GM19240 (cell line): Measurements from ENCODE around the gene SLC41A3.

ENCODE experiments used
- DNase-seq: peaks from one replicate; pipeline ENCODE4 v3.0.0; 2011; ENCODE audit warnings: low spot score; ENCODE audit not compliant: insufficient read length

The SLC41A3 gene

GRCh38 chr3:126026761-126027160, 57.2 kb downstream of the SLC41A3 start:
- DNase-seq, result no peak

DNA sequence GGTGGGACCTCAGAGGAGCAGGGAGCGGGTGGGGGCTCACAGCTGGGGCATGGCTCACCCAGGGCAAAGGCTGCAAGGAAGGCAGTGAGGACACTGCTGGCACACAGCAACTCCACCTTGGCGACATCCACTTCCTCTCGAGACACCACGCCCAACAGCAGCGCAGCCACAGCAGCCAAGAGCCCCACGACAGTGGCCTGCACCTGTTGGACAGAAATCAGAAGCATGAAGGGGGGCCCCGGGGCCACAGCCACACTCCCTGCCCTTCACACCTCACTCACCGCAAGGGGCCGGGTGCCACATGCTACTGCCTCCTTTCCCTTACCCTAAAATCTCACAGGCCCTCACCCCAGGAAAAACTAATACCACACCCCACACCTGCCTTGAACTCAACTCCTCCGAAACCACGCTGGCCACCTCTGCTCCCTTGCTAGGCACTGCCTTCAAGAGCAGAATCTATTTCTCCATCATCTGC, 57.6 kb downstream of the SLC41A3 start:
- DNase-seq, result no peak

- no peak for DNase-seq
Measured at GRCh38 chr3:126025862-126026261, 58.1 kb downstream of the SLC41A3 start.

GRCh38 chr3:126025116-126025729, 58.7 kb downstream of the SLC41A3 start:
- no peak for DNase-seq

DNA sequence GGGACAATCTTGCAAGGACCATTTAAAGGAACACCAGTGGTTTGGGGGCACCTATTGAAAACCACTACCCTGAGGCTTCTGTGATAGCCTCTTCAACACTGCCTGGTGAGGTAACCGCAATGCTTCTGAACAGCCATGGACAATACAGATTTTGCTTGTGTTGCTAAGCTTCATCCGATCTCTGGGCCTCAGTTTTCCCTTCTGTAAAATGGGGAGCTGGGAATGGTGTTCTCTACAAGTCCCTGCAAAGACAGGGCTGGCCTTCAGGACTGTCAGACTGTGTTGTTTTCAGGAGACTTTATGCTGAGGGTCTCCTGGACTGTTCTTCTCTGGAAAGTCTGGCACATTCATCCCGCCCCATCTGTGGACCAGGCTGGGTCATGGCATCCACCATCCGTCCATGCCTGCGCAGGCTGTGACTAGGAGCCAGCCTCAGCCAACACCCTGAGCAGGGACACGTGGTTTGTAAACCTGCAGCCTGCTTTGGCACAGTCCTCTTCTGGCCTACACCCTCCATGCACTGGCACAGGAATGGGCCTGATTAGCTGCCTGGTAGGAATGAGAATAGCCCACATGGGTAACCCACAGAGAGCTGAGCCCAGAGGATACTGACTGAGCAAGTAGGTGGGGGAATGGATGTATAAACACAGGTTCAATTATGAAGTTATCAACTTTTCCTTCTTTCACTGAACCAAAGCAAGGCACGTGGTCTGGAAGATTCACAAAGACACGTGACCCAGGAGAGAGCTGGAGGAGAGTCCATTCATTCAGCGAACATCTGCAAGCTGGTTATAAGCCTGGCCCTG, 59.7 kb downstream of the SLC41A3 start:
- no peak for DNase-seq

DNA sequence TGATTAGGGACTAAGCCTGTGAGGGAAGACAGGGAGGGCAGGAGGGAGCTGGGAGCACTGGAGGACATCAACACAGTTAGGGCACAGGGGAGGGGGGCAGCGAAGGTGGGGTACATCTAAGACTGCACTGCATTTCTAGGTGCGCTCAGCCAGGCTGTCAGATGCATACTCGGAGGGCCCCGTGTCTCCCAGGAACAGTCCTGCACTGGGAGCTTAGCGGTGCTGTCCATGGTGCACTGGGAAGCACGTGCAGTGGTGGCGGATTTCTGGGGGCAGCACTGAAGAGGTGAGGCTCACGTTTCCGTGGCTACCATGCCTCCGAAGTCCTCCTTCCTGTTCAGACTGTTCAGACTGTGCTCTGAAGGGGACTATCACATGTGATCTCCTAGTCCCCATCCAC, 60.5 kb downstream of the SLC41A3 start:
- no peak for DNase-seq

GRCh38 chr3:126022741-126023359, 61.1 kb downstream of the SLC41A3 start:
- no peak for DNase-seq

DNA sequence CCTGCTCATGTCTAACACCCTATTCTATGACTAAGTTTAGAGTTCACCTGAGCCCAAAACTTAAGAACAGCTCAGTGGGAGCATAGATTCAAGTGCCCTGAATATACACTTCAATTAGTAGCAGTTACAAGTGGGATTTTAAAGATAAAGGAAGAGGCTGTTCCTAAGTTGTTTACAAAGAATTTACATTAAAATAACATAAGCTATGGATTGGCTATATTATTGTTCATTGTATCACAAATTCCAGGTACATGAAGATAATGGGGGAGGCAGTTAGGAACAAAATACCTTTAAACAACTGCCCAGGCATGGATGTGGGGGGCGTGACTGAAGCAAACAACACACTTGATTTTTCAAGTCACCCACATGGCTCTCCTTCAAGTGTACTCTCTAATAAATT, 62.2 kb downstream of the SLC41A3 start:
- no peak for DNase-seq

DNA sequence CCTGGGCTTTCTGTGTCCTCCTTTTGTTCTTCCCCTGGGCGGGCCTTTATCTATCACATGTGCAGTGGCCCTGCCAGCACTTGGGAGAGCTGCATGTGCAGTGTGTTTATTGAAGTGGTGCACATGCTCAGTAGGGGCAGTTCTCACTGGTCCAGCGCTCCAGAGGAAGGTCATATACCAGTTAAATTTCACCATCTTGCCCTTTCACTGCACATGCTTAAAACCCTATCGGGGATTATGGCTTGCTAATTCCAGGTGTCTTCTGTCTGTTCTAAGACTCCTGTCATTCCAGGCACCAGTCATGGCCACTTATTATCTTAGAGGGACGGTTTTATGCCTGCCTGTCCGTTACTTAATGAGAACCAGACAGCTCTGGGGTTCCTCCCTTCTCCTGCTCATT, 62.7 kb downstream of the SLC41A3 start:
- no peak for DNase-seq

DNA sequence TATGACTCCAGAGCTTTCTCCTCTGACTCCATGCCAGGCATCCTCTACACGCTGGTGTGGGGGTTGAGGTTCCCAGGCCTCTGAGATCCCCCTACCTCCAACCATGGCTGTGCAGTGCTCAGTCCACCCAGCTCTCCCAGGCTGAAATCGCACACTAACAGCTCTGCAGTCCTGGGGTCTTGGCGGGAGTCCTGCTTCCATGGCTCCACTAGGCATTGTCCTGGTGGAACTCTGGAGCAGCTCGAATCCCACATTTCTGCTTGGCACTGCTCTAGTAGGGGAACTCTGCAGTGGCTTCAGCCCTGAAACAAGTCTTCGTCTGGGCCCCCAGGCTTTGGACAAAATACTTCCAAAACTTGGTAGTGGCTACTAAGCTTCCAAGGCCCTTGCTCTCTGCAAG, 64.2 kb downstream of the SLC41A3 start:
- DNase-seq, result no peak

DNA sequence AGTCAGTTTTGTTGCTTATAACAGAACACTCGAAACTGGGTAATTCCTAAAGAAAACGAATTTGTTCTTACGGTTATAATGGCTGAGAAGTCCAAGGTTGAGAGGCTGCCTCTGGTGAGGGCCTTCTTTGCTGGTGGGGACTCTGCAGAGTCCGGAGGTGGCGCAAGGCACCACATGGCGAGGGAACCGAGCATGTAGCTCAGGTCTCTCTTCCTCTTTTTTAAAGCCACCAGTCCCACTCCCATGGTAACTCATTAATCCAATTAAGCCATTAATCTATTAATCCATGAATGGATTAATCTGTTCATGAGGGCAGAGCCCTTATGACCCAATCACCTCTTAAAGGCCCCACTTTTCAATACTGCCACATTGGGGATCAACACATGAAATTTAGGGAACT, 64.9 kb downstream of the SLC41A3 start:
- DNase-seq, result no peak

DNA sequence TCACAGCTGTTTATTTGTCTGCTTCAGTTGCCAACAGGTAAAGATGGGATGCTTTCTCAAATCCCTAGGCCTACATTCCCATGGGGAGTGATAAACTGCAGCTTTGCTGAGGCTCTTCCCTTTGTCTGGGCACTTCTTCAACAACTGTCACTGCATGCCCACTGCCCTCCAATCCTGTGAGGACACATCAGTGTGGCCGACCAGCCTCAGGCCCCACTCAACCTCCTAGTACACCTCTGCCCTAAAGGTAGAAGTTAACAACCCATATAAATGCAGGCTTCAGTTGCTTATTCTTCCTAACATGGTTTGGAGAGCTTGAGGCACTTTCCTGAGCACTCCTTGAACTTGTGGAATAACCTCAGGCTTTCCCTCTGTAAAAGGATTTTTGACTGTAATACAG, 65.4 kb downstream of the SLC41A3 start:
- DNase-seq, result no peak

- DNase-seq, result no peak
Measured at GRCh38 chr3:126017362-126017761, 66.6 kb downstream of the SLC41A3 start.

DNA sequence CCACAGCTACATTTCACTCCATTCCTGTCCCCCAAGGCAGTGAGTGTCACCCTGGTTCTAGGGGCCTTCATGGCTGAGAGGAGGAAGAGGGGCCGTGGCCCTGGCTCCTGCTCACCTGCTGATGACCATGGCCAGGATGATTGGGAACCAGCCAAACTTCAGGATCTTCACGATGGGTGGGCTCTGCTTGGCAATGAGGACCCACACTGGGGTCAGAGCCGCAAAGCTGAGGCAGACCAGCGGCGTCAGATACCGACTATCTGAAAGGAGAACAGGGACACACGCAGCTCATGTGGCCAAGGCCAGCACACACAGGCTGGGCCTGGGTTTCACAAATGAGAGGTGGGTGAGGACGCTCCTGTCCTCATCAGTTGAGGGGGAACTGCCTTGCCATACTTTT, 67.3 kb downstream of the SLC41A3 start:
- DNase-seq, result no peak

- no peak for DNase-seq
Measured at GRCh38 chr3:126015075-126015474, 68.8 kb downstream of the SLC41A3 start.

DNA sequence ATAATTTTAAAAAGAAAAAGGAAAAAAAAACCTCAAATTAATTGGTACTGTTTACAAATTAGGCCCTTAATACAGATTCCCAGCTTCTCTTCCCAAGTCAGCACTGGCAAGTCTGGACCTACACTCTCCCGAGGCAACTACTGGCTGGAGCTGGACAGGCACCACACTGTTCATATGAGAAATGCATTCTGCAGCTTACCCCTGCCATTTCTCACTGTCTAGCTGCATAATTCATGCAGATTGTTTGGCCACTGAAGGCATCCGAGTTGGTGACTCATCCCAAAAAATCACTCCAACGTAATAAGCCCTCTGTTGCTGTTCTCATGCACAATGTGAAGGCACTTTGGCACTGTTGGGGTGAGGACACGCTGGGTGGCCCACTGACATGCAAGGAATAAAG, 69.7 kb downstream of the SLC41A3 start:
- DNase-seq, result no peak

DNA sequence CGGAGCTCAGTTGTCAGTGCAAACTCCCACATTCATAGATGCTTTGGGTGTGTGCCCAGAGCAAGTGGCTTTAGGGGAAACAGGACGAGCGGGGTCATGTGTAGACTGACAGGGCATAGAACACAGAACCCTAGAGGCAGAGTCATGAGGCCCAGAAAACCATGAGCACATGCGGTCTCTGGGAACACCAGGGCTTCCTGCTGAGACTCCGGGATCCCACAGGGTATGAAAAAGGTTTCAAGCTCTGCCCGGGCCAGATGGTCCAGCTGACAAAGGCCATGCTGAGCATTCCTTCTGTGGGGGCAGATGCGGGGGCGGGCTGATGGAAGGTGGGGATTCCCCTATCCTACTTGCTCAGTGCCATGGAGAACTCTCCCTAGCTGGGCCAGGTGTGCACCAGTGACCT, 70.2 kb downstream of the SLC41A3 start:
- no peak for DNase-seq

- DNase-seq, result no peak
Measured at GRCh38 chr3:126009181-126009580, 74.7 kb downstream of the SLC41A3 start.

DNA sequence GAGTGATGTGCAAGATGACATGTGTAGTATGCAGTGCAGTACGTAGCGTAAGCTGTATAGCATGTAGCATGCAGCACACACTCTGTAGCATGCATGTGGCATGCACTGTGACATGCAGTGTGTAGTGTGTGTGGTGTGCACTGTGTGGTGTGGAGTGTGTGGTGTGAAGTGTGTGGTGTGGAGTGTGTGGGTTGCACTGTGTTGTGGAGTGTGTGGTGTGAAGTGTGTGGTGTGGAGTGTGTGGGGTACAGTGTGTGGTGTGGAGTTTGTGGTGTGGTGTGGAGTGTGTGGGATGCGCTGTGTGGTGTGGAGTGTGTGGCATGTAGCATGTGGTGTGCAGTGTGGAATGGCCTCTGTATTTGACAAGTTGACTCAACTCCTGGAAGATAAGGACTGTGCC, 75.7 kb downstream of the SLC41A3 start:
- DNase-seq, result no peak

- DNase-seq, result no peak
Measured at GRCh38 chr3:126005951-126006350, 78.0 kb downstream of the SLC41A3 start.

- DNase-seq, result no peak
Measured at GRCh38 chr3:126004692-126005091, 79.2 kb downstream of the SLC41A3 start.

DNA sequence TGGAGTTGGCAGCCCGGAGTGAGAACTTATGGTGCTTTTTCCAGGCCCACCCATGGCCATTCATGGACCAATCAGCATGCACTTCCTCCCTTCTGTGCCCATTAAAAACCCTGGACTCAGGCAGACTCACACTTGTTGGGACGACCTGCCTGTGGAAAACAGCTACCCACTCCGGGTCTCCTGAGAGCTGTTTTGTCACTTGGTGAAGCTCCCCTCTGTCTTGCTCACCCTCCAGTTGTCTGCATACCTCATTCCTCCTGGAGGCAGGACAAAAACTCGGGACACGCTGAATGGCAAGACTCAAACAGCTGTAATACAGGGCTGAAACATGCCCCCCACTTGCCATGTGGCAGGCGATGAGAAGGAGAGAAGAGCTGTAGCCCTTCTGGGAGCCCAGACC, 79.7 kb downstream of the SLC41A3 start:
- DNase-seq, result no peak
